ENCODE measurements around the gene TENM4.
A peak's percentile ranks its signal among the peaks of the same experiment; 100 is the strongest.
"Not testable (repeated sequence)": the region's sequence is repeated elsewhere in the genome, so short reads cannot be mapped to it uniquely, and the experiment has no call there.

Gene TENM4

GRCh38 chr11:78645226-78646202 is 795.3 kb downstream of the TENM4 start:
- peak; percentile 29 to 40 (median 33) for DNase-seq (ENCODE audit: low read depth in 3 of 3)

GRCh38 chr11:78643676-78644056 is 797.2 kb downstream of the TENM4 start:
- no peak for DNase-seq (ENCODE audit: low read depth in 3 of 3)

DNA sequence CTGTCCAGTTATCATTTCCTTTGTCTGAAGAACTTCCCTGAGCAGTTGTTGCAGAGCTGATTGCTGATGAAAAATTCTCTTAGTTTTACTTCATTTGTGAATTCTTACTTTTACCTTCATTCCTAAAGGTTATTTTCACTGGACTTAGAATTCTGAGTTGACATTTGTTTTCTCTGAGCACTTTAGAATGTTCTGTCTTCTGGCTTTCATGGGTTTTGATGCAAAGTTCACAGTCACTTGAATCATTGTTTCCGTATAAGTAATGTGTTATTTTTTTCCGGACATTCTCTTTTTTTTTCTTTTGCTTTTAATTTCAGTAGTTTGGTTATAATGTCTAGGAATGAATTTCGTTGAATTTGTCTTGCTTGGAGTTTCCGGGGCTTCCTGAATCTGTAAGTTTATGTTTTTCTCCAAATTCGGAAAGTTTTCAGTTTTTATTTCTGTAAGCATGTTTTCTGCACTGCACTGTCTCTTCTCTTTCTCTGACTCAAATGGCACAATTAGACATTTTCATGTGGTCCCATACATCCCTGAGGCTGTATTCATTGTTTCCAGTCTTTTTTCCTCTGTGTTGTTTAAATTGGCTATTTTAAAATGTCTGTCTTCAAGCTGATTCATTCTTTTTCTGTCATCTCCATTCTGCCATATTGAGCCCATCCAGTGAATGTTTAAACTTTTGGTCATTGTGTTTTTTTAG is 797.7 kb downstream of the TENM4 start:
- no peak for DNase-seq (ENCODE audit: low read depth in 3 of 3)

GRCh38 chr11:78641541-78641940 is 799.3 kb downstream of the TENM4 start:
- DNase-seq (ENCODE audit: low read depth in 3 of 3), result no peak

GRCh38 chr11:78638704-78639380 is 802.0 kb downstream of the TENM4 start:
- DNase-seq (ENCODE audit: low read depth in 3 of 3), result no peak

- not testable (repeated sequence) for DNase-seq (ENCODE audit: low read depth in 3 of 3)
Measured at GRCh38 chr11:78637527-78637926, 803.3 kb downstream of the TENM4 start.

DNA sequence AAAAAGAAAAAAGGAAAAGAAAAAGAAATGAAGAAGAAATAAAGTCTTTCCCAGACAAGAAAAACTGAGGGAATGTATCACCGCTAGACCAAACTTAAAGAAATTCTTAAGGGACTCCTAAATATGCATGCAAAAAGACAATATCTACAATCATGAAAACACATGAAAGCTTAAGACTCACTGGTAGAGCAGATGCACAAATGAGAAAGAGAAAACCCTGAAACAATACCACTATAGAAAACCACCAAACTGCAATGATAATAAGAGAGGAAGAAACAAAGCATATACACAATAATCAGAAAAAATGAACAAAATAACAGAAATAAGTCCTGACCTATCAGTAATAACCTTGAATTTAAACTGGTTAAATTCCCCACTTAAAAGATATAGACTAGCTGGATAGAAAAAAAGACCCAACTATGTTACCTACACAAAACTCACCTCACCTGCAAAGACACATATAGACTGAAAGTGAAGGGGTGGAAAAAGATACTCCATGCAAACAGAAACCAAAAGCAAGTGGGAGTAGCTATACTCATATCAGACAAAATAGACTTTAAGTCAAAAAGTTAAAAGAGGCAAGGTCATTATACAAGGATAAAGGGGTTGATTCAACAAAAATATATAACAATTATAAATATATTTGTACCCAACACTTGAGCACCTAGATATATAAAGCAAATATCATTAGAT is 804.9 kb downstream of the TENM4 start:
- no peak for DNase-seq (ENCODE audit: low read depth in 3 of 3)

DNA sequence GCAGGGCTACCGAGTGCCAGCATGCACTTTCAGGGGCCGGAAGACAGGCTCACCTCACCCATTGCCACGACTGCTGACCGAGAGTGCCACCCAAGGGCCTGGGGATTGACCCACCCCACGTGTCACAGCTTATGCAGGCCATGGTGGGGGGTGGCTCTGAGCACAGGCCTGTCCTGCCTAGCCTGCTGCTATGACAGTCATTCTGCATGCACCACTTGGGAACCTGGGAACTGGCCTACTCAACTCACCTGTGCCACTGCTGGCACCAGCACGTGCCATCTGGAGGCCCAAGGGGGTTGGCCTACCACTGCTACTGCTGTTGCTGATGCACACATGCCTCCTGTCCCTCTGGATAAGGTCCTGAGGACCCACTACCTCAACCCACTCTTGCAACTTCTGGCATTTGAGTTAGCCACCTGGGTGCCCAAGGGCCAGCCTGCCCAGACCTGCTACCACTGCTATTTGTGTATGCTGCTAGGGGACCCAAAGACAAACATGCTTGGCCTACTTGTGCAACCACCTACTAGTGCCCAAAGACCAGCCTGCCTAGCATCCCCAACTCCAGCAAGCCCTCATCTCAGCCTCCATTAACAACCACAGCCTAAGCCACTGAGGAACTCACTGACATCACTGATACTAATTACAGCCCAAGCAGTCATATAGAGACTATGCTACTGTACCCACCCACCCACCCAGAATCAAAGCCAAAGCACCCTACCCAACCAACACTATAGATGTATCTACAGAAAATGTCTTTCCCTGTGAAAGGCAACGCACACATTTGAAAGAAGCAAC is 807.1 kb downstream of the TENM4 start:
- DNase-seq (ENCODE audit: low read depth in 3 of 3), result no peak

GRCh38 chr11:78630561-78631303 is 810.1 kb downstream of the TENM4 start:
- no peak for DNase-seq (ENCODE audit: low read depth in 3 of 3)

- DNase-seq (ENCODE audit: low read depth in 3 of 3), result no peak
Measured at GRCh38 chr11:78630155-78630554, 810.7 kb downstream of the TENM4 start.

DNA sequence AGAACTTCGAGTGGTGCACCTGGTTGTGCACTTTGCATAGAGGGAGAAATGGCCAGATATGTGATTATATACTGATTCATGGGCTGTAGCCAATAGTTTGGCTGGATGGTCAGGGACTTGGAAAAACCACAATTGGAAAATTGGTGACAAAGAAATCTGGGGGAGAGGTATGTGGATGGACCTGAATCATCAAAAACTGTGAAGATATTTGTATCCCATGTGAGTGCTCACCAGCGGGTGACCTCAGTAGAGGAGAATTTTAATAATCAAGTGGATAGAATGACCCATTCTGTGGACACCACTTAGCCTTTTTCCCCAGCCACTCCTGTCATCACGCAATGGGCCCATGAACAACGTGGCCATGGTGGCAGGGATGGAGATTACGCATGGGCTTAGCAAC is 818.2 kb downstream of the TENM4 start:
- no peak for DNase-seq (ENCODE audit: low read depth in 3 of 3)

GRCh38 chr11:78620159-78620558 is 820.7 kb downstream of the TENM4 start:
- no peak for DNase-seq (ENCODE audit: low read depth in 3 of 3)

- DNase-seq (ENCODE audit: low read depth in 3 of 3), result no peak
Measured at GRCh38 chr11:78615724-78616123, 825.1 kb downstream of the TENM4 start.

GRCh38 chr11:78613378-78613813 is 827.4 kb downstream of the TENM4 start:
- no peak for DNase-seq (ENCODE audit: low read depth in 3 of 3)

- no peak for DNase-seq (ENCODE audit: low read depth in 3 of 3)
Measured at GRCh38 chr11:78612721-78613377, 828.0 kb downstream of the TENM4 start.

DNA sequence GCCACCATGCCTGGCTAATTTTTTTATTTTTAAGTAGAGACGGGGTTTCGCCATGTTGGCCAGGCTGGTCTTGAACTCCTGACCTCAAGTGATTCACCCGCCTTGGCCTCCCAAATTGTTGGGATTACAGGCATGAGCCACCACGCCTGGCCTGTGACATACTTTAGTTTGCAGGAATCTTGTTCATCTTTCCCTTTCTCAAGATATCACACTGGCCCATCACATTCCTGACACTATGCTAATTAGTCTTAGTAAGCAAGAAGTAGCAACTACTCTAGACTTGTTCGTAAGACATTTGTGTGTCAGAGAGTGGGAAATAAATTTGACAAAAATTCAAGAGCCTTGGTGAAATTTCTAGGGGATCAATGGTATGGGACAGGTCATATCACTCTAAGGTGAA is 831.5 kb downstream of the TENM4 start:
- not testable (repeated sequence) for DNase-seq (ENCODE audit: low read depth in 3 of 3)

- no peak for DNase-seq (ENCODE audit: low read depth in 3 of 3)
Measured at GRCh38 chr11:78607696-78608095, 833.1 kb downstream of the TENM4 start.

DNA sequence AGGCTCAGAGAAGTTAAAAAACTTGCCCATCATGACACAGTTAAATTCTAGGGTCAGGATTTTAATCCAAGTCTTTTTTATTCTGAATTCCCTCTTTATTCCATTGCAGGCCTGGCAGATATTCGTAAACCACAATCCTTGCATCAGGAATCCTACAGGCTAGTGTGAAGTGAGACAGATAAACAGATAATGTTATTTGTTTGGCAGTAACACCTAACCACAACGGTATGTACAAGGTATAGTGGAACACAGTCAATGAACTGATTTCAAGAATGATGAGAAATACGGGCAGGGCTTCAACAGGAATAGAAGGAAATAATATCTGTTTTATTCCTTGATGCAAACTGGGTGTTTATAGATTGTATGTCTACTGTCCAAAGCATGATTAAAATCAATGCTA is 834.2 kb downstream of the TENM4 start:
- DNase-seq (ENCODE audit: low read depth in 3 of 3), result no peak

DNA sequence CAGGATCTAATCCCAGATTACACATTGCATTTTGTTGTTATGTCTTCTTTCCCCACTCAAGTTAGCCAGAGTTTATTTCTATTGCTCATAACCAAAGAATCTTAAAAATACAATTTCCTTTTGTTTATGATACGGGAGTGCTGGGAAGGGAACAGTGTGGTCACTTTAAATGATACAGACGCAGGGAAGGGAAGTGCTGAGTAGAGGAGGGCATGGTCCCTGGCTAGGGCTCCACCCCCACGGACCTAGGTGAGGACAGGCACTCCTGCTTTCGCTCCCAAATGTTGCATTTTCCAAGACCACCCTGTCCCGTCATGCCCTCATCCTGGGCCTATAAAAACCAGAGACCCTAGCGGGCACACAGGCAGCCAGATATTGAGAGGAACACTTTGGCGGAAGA is 835.5 kb downstream of the TENM4 start:
- DNase-seq (ENCODE audit: low read depth in 3 of 3), result no peak

GRCh38 chr11:78603792-78604191 is 837.0 kb downstream of the TENM4 start:
- no peak for DNase-seq (ENCODE audit: low read depth in 3 of 3)

Data from stimulated activated CD4-positive, alpha-beta T cell treated with anti-CD3 and anti-CD28 coated beads, TNF-alpha, amount 100 ng/mL, for 48 hours (primary cell).